HG03354 (cell line): ENCODE measurements around the gene ZNF329.

ENCODE experiments used
- ATAC-seq: cut with Tn5 transposase; IDR thresholded peaks from one replicate; pipeline ENCODE4 v1.9.1; 2021; ENCODE audit warnings: mild to moderate bottlenecking; ENCODE audit not compliant: unreplicated experiment, poor library complexity, severe bottlenecking

The ZNF329 gene

GRCh38 chr19:58084596-58085347, 65.8 kb downstream of the ZNF329 start:
- ATAC-seq: no peak

- no peak for ATAC-seq
Observed at GRCh38 chr19:58083021-58083420, 67.6 kb downstream of the ZNF329 start.

- ATAC-seq: no peak
Observed at GRCh38 chr19:58079792-58080191, 70.8 kb downstream of the ZNF329 start.
